Sciatic nerve (tissue), 2 donors: ENCODE results near the gene CASK. TPM values are rescaled to one million over a fixed set of nuclear protein-coding genes. Genes with fewer than 3 reads are reported as not detected.
A peak's percentile ranks its signal among the peaks of the same experiment; 100 is the strongest.

Experiments
- ATAC-seq: fragments of 200-7000 bp; cut with Tn5 transposase; one replicate; pipeline ENCODE4 v1.9.1; 2020; ENCODE audit warnings: mild to moderate bottlenecking, moderate library complexity
- DNase-seq: peaks from one replicate; pipeline ENCODE4 v3.0.0-alpha.2; 2020; ENCODE audit warnings: low spot score
- intact Hi-C: fragments of 100-400 bp; cut with DNase I; formaldehyde crosslinking; loops from one replicate; pipeline ENCODE4 v1.14.2; 2022
- total RNA-seq: library from RNA; stranded (reverse); fragmentation: NEBNext Ultra II Directional; extraction: Animal tissue kit (Norgen Biotek cat#: 25700); gene quantifications from one replicate; pipeline ENCODE4 v1.2.1, GENCODE V29; 2021
- donor health status: DM: no; HTN: no; CAD: no.
- donor health status: DM: no; HTN: no; CAD: no.

Gene CASK
- total RNA-seq, 1 donor from 2014 or later = 43.3 TPM

GRCh38 chrX:41556958-41557357, 366.4 kb downstream of the CASK start:
- no peak for ATAC-seq
- DNase-seq = no peak
- intact Hi-C loops = no loop called here

- ATAC-seq (no peak), DNase-seq (no peak)
- intact Hi-C loops = no loop called here
These were observed 369.7 kb downstream of the CASK start for GRCh38 chrX:41553688-41554087.

GRCh38 chrX:41548411-41548810, 374.9 kb downstream of the CASK start:
- ATAC-seq = no peak

GRCh38 chrX:41543668-41544067, 379.7 kb downstream of the CASK start:
- DNase-seq (no peak), ATAC-seq (no peak)
- intact Hi-C loops = no loop called here

More at GRCh38 chrX:41548411-41548810, 374.9 kb downstream of the CASK start:
- no peak for DNase-seq
- intact Hi-C loops = no loop called here

- ATAC-seq (no peak), DNase-seq (no peak)
- intact Hi-C loops = no loop called here
These were observed 380.3 kb downstream of the CASK start for GRCh38 chrX:41543025-41543424.

- ATAC-seq (no peak), DNase-seq (no peak)
- intact Hi-C loops = no loop called here
These were observed 380.8 kb downstream of the CASK start for GRCh38 chrX:41542536-41542935.

GRCh38 chrX:41542135-41542534, 381.2 kb downstream of the CASK start:
- ATAC-seq = no peak
- DNase-seq = no peak
- intact Hi-C loops = no loop called here

- intact Hi-C loops = no loop called here
- DNase-seq (no peak), ATAC-seq (no peak)
These were observed 382.0 kb downstream of the CASK start for GRCh38 chrX:41541386-41541785.

- DNase-seq (no peak), ATAC-seq (peak; percentile 55)
- intact Hi-C loops = no loop called here
These were observed 384.6 kb downstream of the CASK start for GRCh38 chrX:41538707-41539106.

GRCh38 chrX:41530085-41530484, 393.3 kb downstream of the CASK start:
- ATAC-seq (no peak), DNase-seq (no peak)
- intact Hi-C loops = no loop called here

GRCh38 chrX:41529221-41529620, 394.1 kb downstream of the CASK start:
- DNase-seq = no peak
- intact Hi-C loops = no loop called here
- ATAC-seq = no peak

- no peak for ATAC-seq
- intact Hi-C loops = no loop called here
These were observed 394.6 kb downstream of the CASK start for GRCh38 chrX:41528784-41529183.

GRCh38 chrX:41526925-41527324, 396.4 kb downstream of the CASK start:
- intact Hi-C loops = no loop called here
- no peak for ATAC-seq
- no peak for DNase-seq

More at GRCh38 chrX:41528784-41529183, 394.6 kb downstream of the CASK start:
- no peak for DNase-seq

- intact Hi-C loops = no loop called here
- DNase-seq (no peak), ATAC-seq (no peak)
These were observed 397.1 kb downstream of the CASK start for GRCh38 chrX:41526271-41526670.

GRCh38 chrX:41522671-41523070, 400.7 kb downstream of the CASK start:
- no peak for ATAC-seq
- intact Hi-C loops = no loop called here
- DNase-seq = no peak

GRCh38 chrX:41522081-41522480, 401.3 kb downstream of the CASK start:
- ATAC-seq (no peak), DNase-seq (no peak)
- intact Hi-C loops = no loop called here

GRCh38 chrX:41519468-41519867, 403.9 kb downstream of the CASK start:
- intact Hi-C loops = no loop called here
- ATAC-seq = no peak
- DNase-seq = no peak

- DNase-seq (no peak), ATAC-seq (no peak)
- intact Hi-C loops = no loop called here
These were observed 404.5 kb downstream of the CASK start for GRCh38 chrX:41518841-41519220.

- intact Hi-C loops = no loop called here
- ATAC-seq (no peak), DNase-seq (no peak)
These were observed 405.1 kb downstream of the CASK start for GRCh38 chrX:41518127-41518840.

- no peak for DNase-seq
- intact Hi-C loops = no loop called here
These were observed 406.2 kb downstream of the CASK start for GRCh38 chrX:41516999-41517765.

GRCh38 chrX:41516456-41516855, 406.9 kb downstream of the CASK start:
- ATAC-seq (no peak), DNase-seq (no peak)
- intact Hi-C loops = no loop called here

More at GRCh38 chrX:41516999-41517765, 406.2 kb downstream of the CASK start:
- no peak for ATAC-seq
